ENCODE results near the gene TMEM245.
"Not testable (repeated sequence)": the region's sequence is repeated elsewhere in the genome, so short reads cannot be mapped to it uniquely, and the experiment has no call there.

The TMEM245 gene

DNA sequence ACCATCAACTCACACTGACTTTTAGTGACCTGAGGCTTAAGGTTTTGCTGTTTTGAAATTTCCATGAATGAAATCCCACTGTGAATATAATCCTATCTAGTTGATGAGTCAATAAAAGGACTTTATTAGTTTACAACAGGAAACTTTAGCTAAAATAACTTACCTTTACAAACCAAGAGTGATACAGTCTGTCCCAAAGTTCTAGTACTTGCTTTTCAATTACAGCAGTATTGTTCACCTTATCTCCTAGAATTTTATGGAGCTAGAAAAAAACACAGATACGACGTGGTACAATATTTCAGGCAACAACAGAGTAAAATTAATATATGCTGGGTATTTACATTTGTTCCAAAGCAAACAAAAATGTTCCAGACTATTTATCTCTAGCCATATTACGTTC is 59.6 kb downstream of the TMEM245 start:
- DNase-seq: no peak

DNA sequence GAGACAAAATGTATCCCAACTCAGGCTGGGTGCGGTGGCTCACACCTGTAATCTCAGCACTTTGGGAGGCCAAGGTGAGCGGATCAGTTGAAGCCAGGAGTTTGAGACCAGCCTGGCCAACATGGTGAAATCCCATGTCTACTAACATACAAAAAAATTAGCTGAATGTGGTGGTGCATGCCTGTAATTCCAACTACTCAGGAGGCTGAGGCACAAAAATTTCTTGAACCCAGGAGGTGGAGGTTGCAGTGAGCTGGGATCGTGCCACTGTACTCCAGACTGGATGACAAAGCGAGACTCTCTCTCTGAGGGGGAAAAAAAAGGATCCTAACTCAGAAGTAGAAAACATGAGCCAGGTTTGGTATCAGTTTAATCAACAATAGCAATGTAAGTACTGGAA is 66.6 kb downstream of the TMEM245 start:
- not testable (repeated sequence) for DNase-seq

DNA sequence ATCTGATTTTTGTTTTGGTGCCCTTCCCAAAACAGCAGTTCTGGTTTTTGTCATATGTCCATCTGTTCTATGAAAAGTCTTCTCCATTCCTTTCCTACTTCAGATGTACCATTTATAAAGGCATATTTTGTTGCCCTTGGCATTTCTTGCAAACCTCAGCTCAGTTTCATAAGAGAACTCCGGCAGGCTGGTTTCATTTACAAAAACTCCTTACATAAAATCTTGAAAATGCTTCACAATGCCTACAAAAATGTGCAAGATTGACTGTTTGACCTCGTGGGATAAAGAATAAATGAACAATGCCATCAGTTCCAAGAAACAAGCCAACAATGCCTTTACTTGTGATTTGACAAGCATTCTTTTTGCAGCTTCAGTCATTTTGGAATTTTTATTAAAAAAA is 67.3 kb downstream of the TMEM245 start:
- no peak for DNase-seq

DNA sequence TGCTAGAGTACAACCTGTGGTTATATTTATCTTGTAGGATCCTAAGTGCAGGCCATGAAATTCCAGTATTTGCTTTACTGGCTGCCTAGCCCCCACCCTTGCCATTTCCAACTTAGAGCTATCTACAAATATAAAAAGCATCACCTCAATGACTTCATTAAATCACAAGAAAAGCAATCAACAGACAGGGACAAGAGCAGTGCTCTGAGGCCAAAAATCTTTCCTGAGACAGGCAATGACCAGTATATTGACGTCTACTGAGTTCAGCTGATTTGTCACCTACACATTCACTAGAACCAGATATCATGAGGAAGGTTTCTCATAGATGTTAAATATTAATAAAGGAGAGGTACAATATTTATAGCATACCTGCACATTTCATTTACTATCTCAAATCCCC is 68.0 kb downstream of the TMEM245 start:
- DNase-seq: no peak

DNA sequence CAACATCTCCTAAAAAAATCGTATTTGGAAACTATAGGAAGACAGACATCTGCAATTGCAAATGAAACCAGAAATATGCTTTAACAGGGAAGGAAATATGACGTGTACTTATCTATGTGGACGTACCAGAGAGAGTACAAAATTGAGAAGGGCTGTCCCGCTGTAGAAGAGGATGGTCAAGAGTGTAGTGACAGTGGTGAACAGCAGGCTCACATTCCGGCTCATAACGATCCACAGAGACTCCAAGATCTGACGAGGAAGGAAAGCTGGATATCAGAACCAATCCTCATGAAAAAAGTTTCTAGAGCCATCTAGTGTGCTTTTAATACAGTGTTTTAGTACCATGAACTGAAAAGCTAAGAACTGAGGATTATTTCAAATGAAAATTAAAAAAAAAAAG is 69.3 kb downstream of the TMEM245 start:
- DNase-seq: no peak

DNA sequence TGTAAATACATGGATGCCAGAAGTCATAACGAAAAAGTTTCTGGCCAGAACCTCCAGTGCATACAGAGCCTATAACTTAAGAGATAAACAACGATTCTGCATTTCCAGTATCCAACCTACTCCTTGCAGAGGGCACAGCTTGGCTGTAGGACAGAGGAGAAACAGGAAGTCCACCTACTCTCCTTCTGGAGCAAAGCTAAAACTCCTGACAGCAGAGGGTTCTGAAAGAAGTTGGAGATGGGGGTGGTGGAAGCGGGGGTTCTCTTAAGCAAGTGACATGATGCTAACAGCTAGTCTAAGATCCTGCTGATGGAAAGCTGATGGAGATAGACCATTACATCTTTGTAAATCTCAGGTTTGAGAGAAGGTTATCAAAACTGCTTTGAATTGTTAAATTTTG is 70.9 kb downstream of the TMEM245 start:
- no peak for DNase-seq

DNA sequence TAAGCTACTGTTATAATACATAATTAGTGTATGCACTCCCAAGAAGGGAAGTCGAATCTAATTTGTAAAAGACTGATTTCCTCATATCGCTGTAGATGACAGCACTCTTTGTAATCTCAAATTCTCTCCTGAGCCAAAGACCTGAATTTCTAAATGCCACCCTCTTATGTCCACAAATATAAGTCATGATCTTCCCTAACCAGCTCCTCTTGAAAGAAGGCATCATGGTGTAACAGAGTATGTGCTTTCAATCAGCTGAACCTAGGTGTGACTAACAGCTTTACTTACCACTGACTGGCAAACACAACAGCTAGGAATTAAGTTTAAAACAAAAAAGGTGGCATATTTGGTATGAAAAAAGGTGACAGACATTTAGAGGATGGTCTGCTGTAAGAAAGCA is 72.5 kb downstream of the TMEM245 start:
- no peak for DNase-seq

DNA sequence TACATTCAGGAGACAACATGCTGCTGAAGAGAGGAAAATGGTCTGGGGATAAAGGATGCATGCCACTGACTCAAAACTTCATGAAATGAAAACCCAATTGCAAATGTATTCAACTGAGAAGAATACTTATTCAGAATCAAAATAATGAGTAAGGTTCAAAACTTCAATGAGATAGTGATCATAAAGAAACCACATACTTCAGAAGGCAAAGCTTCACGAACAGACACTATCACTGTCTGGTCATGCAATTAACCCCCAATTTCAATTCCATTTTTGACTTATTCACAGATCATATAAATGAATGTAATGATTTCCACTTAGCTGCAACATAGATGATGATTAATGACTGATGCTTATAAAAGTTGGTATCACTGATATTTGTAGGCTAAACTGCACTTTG is 73.4 kb downstream of the TMEM245 start:
- no peak for DNase-seq

DNA sequence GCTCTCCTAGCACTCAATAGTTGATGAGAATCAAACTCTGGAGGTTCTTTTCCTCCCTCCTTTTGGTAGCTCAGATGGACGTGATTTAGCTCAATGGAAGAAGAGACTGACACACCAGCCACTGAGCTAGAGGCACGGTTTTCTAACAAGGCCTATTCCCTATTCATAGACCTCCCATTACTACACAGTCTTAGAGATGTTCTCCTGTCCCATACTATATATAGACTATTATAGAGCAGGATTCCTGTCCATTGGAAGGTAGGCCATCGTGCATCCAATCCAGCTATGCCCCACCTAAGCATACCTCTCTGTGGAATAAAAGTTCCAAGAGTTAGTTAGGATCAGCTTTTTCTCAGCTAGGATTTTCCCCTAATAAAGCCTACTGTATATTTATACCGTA is 76.2 kb downstream of the TMEM245 start:
- DNase-seq: no peak

DNA sequence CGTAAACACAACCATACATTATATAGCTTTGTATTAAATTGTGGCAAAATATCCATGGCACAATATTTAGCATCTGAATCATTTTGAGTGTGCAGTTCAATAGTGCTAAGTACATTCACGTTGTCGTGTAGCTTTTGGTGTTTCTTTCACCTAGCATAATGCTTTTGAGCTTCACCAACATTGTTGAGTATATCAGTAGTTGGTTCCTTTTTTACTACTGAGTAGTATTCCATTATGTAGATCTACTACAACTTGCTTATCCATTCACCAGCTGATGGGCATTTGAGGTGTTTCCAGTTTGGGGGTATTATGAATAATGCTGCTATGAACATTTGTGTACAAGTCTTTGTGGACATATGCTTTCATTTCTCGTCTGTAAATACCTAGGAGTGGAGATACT is 79.2 kb downstream of the TMEM245 start:
- DNase-seq: no peak

DNA sequence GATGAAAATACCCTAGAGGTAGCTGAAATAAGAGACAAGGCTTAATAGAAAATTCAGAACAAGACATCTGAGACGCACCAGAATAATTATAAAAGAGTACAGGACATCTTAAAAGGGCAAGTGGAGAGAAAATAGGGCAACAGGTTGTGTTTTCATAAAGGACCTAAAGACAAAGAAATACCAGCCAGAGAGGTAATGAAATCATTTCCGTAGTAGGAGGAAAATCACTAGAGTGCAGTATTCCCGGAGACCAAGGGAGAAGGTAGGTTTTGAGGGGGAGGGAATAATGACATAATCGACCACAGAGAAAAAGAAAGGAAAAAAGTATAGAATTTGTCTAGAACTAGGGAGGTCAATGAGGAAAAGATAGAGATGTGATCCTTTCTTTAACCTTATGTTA is 80.2 kb downstream of the TMEM245 start:
- no peak for DNase-seq

DNA sequence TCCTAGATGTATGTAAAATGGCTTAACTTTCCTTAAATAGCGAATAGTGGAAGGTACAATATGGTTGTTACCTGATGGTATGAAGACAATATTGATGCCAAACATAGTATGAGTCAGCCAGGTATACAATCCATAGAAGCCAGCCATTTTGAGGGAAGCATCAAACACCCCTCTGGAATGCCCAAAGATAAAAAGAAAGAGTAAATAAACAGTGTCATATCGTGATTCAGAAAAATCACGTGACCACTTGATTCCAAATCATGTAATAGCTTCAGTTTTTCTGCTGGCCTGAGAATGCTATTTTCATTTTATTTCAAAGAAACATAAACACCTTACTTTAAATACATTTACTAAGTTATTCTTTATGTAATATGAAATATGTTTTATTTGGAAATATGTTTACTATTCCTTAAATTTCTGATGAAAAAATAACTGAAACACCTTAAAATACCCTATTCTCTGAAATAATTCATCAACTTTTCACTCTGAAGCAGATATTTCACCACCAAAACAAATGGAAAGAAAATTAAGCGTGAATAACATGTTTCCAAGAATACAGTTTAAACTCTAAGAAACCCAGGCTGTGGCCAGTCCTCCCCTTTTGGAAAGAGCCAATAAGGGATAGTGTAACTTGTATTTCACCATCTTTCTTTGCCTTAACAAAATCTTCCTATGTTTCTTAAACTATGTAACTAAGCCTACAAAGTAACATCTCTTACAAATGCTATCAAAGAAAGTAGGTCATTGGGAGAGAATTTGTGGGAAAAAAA is 81.6 kb downstream of the TMEM245 start:
- DNase-seq: no peak

DNA sequence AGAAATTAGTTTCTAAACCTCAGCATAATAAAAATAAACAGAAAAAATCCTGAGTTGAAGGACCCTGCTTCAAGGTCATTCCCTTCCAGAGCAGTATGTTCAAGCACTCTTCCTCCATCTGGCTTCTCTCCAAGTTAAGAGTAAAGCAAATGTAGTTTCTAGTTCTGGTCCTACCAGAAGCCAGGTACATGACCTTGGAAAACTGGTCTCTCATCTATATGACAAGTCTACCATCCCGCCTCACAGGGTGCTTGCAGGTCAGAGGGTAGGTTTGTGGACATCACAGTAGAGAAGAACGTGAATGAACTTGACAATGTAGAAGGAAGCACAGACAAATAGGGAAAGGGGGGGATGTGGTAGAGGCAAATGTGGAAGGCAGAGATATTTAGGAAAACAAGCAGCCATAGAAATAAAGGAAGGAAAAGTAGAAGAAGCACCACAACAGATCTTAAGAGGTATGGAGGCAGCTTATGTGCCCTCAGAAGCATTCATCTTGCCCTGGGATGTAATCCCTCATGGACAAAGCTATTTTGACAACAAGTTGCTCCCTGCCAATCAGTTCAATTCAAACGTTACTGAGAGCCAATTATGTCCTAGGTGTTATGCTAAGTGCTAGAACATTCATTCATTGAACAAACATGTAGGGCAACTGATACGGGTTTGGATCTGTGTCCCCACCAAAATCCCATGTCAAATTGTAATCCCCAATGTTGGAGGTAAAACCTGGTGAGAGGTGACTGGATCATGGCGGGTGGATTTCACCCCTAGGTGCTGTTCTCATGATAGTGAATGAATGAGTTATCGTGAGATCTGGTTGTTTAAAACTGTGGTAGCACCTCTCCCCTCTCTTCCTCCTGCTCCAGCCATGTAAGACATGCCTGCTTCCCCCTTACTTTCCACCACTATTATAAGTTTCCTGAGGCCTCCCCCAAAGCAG is 82.7 kb downstream of the TMEM245 start:
- no peak for DNase-seq

DNA sequence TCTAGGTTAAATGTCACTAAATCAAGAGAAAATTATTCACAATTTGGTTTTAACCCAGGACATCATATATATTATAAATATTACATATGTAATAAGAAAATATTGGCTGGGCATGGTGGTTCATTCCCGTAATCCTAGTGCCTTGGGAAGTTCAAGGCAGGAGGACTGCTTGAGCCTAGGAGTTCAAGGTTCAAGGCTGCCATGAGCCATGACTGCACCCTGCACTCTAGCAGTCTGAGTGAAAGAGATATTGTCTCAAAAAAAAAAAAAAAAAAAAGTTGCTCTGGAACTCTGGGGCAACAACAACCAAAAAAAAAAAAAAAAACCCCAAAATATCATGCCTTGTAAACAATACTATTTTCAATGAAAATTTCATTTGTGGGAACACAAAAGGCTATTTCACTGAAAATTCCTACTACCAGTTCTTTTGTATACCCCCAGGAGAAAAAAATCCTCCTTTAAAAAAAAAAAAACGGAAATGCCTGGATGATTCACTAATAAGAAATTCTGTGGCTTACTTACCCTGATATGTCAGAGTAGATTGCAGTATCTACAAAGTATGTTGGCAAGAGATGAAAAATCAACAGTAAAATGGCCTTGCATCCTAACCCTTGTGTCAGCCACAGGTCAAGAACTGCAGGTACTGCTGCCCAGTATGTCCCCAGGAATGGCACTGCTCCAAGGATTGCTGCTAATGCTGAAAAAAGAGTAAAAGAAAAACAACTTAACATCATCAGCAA is 83.9 kb downstream of the TMEM245 start:
- no peak for DNase-seq

DNA sequence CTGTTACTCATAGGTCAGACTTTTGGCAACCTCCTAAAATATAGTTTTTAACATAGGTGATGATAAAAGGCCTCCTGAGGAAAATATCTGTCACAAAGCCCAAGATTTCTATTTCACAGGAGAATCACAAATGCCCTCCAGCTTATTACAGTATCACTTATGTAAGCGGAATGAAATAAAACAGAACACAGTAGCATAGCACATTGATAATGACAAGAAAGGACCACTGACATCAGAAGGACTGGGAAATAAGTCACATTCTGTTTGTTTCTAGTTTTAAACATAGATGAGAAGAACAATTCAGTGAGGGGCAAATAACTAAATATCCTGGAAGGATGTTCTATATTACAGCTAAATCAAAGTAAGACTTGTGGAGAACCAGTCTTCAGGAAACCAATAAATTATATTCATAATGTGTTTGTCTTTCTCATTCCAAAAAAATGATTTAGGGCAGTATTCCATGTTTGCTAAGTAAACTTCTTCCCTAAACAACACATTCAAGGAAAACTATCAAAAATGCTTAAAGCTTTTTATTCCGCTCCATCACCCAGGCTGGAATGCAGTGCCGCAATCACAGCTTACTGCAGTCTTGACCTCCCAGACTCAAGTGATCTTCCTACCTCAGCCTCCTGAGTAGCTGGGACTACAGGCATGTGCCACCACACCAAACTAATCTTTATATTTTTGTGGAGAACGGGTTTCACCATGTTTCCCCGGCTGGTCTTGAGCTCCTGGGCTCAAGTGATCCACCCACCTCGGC is 85.6 kb downstream of the TMEM245 start:
- DNase-seq: no peak

DNA sequence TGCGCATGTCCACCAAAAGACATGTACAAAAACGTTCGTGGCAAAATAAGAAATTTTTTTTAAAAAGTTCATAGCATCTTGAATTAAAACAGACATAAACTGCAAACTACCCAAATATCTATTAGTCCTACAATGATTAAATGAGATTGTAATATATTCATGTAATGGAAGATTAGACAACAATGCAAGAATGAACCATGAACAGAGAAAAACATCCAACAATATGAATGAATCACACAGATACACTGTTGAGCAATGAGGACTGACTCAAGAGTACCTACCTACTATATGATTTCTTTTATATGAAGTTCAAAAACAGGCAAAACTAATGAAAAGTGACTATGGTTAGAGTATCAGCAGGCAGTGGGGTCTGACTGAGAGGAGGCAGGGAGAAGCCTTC is 88.5 kb downstream of the TMEM245 start:
- no peak for DNase-seq

DNA sequence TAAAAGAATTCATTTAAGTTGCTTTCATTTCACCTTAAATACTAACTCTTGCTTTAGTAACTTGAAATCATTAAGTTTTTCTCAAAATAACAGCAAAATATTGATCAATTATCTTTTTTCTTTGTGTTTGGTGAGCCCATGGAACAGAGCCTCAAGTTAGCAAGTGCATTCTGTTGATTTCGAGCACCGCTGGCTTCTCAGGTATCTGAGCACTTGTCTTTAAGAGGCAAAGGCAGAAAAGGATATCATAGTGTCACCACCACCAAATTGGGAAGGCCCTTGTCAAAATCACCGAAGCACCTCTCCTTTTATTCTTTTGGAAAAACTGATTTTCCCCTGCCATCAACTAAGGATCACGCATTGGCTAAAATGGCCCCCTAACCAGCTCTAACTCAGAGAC is 89.3 kb downstream of the TMEM245 start:
- DNase-seq: no peak

DNA sequence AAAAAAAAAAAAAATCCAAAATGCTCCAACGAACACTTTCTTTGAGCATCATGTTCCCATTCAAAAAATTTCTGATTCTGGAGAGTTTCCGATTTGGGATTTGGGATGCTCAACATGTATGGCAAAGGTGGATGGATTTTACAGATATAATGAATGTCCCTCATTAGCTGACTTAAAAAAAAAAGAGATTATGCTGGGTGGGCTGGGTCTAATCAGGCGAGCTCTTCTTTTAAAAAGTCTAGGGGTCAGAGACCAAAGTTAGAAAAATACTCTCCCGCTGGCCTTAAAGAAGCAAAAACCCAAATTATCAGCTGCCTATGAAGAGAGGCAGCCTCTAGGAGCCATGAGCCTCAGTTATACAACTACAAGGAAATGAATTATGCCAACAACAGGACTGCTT is 91.3 kb downstream of the TMEM245 start:
- DNase-seq: no peak

DNA sequence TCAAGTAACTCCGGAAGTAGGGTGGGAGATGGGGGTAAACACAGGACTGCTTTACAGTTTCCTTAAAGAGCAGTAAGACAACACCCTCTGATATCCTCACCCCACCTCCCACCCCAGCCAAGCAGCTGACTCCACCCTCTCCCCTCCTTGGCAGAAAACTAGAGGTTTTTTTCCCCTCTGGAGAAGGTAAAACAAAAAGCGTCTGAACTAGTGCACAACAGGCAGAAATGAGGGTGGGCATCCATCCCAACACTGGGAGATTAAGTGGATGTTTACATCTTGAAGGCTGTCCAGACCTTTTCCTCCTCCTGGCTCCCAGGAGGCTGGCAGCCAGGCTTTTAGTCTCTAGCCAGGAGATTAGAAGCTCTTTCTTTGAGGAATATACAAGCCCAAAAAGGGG is 92.6 kb downstream of the TMEM245 start:
- DNase-seq: no peak

DNA sequence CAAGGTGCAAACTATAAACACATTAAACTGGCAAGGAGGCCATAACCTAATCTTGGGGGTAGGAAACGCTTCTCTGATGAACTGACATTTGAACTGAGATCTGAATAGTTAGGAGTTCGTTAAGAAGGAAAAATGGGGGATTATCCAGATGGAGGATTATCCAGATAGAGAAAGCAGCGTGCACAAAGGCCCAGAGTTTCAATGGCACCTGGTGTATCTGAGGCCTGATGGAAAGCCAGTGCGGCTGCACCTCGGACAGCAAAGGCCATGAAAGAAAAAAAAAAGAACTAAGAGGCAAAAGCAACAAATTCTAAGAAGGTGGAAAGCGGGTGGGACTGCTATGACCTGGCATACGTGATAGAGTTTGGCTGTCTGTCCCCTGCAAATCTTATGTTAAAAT is 93.4 kb downstream of the TMEM245 start:
- DNase-seq: no peak

DNA sequence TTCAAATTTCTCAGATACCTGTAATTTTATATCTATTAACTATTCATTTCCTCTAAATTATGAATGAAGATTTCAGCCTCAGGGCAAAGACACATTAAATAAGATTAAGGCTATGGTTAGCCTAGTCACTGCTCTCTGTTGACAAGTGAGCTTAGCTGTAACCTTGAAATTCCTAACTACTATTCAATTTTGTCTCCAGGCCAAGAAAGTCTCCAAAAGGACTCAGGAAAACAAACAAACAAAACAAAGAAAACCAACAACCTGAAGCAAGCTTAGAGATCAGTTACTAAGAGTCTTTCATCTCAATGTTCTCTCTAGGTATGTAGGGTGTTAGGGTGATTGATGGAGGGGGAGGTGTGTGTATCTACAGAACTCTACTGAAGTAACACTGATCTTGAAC is 96.9 kb downstream of the TMEM245 start:
- no peak for DNase-seq

DNA sequence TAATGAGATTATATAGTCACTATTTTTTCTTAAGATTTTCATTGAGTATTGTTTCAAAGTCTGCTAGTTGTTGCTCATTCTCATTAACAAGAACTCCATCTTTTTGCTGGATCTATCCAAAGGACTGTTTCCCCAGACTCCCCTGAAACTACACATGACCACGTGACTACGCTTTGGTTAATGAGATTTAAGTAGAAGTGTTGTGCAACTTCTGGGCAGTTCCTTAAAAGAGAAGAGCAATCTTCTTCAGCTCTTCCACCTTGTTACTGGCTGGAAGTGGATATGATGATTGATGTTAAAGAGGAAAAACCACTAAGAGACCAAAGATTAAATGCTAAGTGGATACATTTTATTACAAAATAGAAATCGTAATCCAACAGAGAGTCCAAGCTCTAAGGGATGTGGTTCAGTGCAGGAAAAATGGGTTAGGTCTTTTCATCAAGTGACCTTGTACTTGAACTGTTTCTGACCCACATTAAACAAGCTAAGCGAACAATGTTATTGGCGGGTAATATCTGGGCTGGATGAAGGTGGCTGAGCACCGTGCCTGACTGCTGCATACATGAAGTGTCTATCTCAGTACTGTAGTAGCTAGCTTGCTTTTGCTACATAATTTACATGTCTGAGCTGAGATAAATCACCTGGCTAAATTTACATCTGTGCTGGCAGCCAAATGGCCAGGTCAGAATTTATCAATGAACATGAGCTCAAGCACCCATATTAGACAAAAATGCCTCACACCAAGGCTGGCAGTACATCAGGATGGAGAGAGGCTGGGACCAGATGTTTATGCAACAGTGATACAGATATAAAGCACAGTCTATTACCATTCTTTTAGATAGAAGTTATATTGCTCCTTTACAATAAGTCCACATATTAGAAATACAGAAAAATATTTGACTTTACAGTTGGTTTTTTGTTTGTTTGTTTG is 98.9 kb downstream of the TMEM245 start:
- no peak for DNase-seq
